Breast epithelium (tissue), 3 donors: ENCODE measurements around the gene SPATA7.

Experiments used
- POLR2A ChIP-seq: fragments of 450-650 bp; IDR thresholded peaks from one replicate; pipeline ENCODE4 v1.6.1; 2016; ENCODE audit warnings: antibody characterized with exemption, mild to moderate bottlenecking, moderate library complexity
- TF ChIP-seq, protein P1 (sequence below), 3 donors: fragments of 450-650 bp; IDR thresholded peaks; one replicate each; pipeline ENCODE4 v1.5.1; 2016 to 2017; ENCODE audit warnings: antibody characterized with exemption in 3 of 3, mild to moderate bottlenecking in 3 of 3, moderate library complexity in 3 of 3

DNA sequence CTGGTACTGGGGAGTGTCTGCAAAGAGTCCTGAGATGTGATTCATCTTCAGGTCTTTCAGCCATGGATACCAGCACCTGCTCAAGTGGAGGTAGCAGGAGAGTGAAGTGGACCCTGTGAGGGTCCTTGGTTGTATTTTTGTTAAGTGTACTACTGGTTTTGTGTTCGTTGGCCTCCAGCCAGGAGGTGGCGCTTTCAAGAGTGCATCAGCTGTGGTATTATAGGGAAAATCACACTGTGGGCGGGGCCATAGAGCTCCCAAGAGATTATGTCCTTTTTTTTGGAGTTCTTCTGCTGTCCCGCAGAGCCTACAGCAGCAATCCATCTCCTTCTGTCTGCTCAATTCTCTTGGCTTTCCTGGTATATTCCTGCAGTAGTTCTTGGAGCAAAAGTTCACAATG lies 66.8 kb downstream of the SPATA7 start:
- TF ChIP-seq, protein P1, sequence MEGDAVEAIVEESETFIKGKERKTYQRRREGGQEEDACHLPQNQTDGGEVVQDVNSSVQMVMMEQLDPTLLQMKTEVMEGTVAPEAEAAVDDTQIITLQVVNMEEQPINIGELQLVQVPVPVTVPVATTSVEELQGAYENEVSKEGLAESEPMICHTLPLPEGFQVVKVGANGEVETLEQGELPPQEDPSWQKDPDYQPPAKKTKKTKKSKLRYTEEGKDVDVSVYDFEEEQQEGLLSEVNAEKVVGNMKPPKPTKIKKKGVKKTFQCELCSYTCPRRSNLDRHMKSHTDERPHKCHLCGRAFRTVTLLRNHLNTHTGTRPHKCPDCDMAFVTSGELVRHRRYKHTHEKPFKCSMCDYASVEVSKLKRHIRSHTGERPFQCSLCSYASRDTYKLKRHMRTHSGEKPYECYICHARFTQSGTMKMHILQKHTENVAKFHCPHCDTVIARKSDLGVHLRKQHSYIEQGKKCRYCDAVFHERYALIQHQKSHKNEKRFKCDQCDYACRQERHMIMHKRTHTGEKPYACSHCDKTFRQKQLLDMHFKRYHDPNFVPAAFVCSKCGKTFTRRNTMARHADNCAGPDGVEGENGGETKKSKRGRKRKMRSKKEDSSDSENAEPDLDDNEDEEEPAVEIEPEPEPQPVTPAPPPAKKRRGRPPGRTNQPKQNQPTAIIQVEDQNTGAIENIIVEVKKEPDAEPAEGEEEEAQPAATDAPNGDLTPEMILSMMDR (IDR thresholded peaks at IDR 0.05): no peak
- TF ChIP-seq POLR2A: no peak
